ENCODE measurements around the gene POMP. TPM values are rescaled to one million over a fixed set of nuclear protein-coding genes. Genes with fewer than 3 reads are reported as not detected.

The POMP gene
- total RNA-seq, 1 experiment from 2014 or later = 107 TPM

DNA sequence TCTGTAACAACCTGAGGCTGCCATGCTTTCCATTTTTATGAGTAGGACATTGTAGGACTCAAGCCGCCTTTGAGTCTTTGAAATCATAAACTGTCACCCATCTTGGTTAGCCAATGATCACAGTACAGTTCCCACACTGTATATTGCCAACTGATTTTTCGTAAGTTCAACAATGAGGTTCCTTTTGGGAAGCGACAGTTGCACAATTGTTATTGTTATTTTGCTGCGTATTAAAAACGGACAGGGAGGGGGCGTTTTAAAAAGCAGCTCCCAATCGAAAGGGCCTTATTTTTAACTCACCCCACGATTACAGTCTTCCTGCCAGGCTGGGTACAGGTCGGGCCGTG, 59.2 kb downstream of the POMP start:
- DNase-seq (ENCODE audit: low read depth, low spot score) = no peak
- POLR2A ChIA-PET = interaction anchor here (1.6 kb wide), 1 partner anchor 19 kb away, joined by 3 read pairs; no protein-coding TSS in a partner anchor
- no peak for ATAC-seq

DNA sequence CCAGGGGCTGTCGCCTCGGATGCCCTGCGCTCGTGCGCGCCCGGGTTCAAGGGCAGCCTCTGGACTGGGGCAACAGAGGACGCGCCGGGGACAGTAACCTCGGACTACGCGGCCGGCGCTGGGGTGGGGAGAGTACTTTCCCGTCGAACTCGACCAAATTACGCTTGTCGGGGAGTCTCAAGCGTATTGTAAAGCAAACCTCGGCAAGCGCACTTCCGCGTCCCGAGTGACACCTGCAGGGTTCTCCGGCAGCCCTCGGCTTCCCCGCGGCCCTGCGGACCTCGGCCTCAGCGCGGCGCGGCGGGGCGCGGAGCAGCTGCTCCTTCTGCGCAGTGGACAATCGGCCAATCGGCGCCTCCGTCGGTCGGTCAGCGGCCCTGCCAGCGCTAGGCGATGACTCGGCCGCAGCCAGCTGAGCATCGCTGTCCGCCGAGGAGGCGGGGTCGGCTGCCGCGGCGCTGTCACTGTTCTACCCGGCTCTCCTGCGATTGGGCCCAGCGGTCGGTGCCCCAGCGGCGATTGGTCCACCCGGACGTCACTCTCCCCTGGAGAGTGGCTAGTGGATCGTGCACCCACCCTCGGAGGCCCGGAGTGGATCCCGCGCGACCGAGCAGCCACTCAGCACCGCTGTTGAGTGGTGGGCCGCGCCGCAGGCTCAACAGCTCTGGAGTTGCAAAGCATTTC, 59.8 kb downstream of the POMP start, which contains the start of gene SLC46A3:
Gene SLC46A3 (minus strand): TSS at position 428 of the 684 bp plus-strand sequence. CDS start 972 bp downstream, outside the sequence.
- no TSS peak for BruUV-seq (replicated peaks)
- POLR2A ChIA-PET = interaction anchor here (1.1 to 1.6 kb wide), 2 partner anchors 17 to 19 kb away, joined by 3 read pairs; no protein-coding TSS in a partner anchor

More for the DNA sequence above, 59.2 kb downstream of the POMP start:
- Histone ChIP-seq H3K79me2 (ENCODE audit: insufficient read depth, low read length) (no peaks in the 10 kb centered on the region), H3K4me3 (replicated peaks in 1 of 2; ENCODE audit: low read depth in 1 of 2, low read length in 2 of 2) (peak overlapping the region; percentile 65 to 71), H3K36me3 (ENCODE audit: control insufficient read depth in 1 of 2, insufficient read depth in 2 of 2, low read length in 2 of 2) (no peaks in the 10 kb centered on the region), H3K27ac (ENCODE audit: low read depth, low read length) (peak overlapping the region; percentile 20; the same call in 1 of the 2 replicates), H3K27me3 (ENCODE audit: insufficient read depth, low read length) (no peaks in the 10 kb centered on the region), H3K4me2 (ENCODE audit: low read length) (peak overlapping the region; percentile 87), H3K9me3 (ENCODE audit: control insufficient read depth in 1 of 2, insufficient read depth in 1 of 2, low read depth in 1 of 2, low read length in 2 of 2) (no peaks in the 10 kb centered on the region), H3K9me2 (ENCODE audit: insufficient read depth) (no peaks in the 10 kb centered on the region), H4K20me1 (ENCODE audit: insufficient read depth) (no peaks in the 10 kb centered on the region), H3K9ac (ENCODE audit: low read length) (peak overlapping the region; percentile 52), H3K4me1 (ENCODE audit: control insufficient read depth in 1 of 2, insufficient read depth in 2 of 2, low read length in 2 of 2) (peaks cover 14 to 31% of the 10 kb centered on the region in 2 experiments; a peak in 3 of 4 replicates), H2AFZ (ENCODE audit: low read depth, low read length, poor library complexity, severe bottlenecking) (peak overlapping the region; percentile 79)
- CTCF ChIA-PET = interaction anchor here (2.6 kb wide), 1 partner anchor 79 kb away, joined by 7 read pairs; no protein-coding TSS in a partner anchor
- RAD21 ChIA-PET (ENCODE audit: low non-redundant PET in 1 of 2, low total read pairs in 2 of 2, uncharacterized antibody in 2 of 2, unreplicated experiment in 2 of 2) = no interaction called here
- TF ChIP-seq ZNF274 (IDR thresholded peaks at IDR 0.05; ENCODE audit: low read depth, low read length) (no peak), JUND (IDR thresholded peaks at IDR 0.05) (no peak), EZH2phosphoT487 (IDR thresholded peaks at IDR 0.05; ENCODE audit: borderline replicate concordance) (no peak)
- no TSS peak for BruUV-seq (replicated peaks)
- intact Hi-C loops (cut with micrococcal nuclease) = loop anchor here (2.0 kb wide), 1 partner anchor 79 kb away; no protein-coding TSS in a partner anchor

More for the DNA sequence above, 59.8 kb downstream of the POMP start, which contains the start of gene SLC46A3:
- H3K9me3 ChIP-seq (ENCODE audit: control insufficient read depth in 1 of 2, insufficient read depth in 1 of 2, low read depth in 1 of 2, low read length in 2 of 2) = no peaks in the 10 kb centered on the region
- ChIA-PET RAD21 (ENCODE audit: low non-redundant PET in 1 of 2, low total read pairs in 2 of 2, uncharacterized antibody in 2 of 2, unreplicated experiment in 2 of 2) (no interaction called here), CTCF (interaction anchor here (2.6 kb wide), 1 partner anchor 78 kb away, joined by 7 read pairs; no protein-coding TSS in a partner anchor)
- peak within 1 kb of the TSS; percentile 52 for H3K9ac ChIP-seq (ENCODE audit: low read length)
- no peaks in the 10 kb centered on the region for H3K9me2 ChIP-seq (ENCODE audit: insufficient read depth)
- no peaks in the 10 kb centered on the region for H3K27me3 ChIP-seq (ENCODE audit: insufficient read depth, low read length)
- peak within 1 kb of the TSS; percentile 94 for H2AFZ ChIP-seq (ENCODE audit: low read depth, low read length, poor library complexity, severe bottlenecking)
- H3K27ac ChIP-seq (ENCODE audit: low read depth, low read length) = peak within 1 kb of the TSS; percentile 20; the same call in 1 of the 2 replicates
- intact Hi-C loops (cut with micrococcal nuclease) = loop anchor here (2.0 kb wide), 1 partner anchor 78 kb away; no protein-coding TSS in a partner anchor
- peak within 1 kb of the TSS; percentile 87 for H3K4me2 ChIP-seq (ENCODE audit: low read length)
- no peaks in the 10 kb centered on the region for H4K20me1 ChIP-seq (ENCODE audit: insufficient read depth)
- DNase-seq (ENCODE audit: low read depth, low spot score) (peak; percentile 92), ATAC-seq (peak; percentile 97)
- H3K79me2 ChIP-seq (ENCODE audit: insufficient read depth, low read length) = no peaks in the 10 kb centered on the region
- peak; percentile 41 for TF ChIP-seq POLR2A (IDR thresholded peaks at IDR 0.05; ENCODE audit: borderline replicate concordance, extremely low read depth, insufficient read depth, insufficient read length)
- TF ChIP-seq, protein P1, sequence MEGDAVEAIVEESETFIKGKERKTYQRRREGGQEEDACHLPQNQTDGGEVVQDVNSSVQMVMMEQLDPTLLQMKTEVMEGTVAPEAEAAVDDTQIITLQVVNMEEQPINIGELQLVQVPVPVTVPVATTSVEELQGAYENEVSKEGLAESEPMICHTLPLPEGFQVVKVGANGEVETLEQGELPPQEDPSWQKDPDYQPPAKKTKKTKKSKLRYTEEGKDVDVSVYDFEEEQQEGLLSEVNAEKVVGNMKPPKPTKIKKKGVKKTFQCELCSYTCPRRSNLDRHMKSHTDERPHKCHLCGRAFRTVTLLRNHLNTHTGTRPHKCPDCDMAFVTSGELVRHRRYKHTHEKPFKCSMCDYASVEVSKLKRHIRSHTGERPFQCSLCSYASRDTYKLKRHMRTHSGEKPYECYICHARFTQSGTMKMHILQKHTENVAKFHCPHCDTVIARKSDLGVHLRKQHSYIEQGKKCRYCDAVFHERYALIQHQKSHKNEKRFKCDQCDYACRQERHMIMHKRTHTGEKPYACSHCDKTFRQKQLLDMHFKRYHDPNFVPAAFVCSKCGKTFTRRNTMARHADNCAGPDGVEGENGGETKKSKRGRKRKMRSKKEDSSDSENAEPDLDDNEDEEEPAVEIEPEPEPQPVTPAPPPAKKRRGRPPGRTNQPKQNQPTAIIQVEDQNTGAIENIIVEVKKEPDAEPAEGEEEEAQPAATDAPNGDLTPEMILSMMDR (IDR thresholded peaks at IDR 0.05 in 2 of 3, conservative IDR thresholded peaks at IDR 0.05 in 1 of 3; ENCODE audit: borderline replicate concordance in 1 of 3, insufficient read depth in 1 of 3, low read depth in 2 of 3, low read length in 2 of 3) = no peak
- TF ChIP-seq, protein P2, sequence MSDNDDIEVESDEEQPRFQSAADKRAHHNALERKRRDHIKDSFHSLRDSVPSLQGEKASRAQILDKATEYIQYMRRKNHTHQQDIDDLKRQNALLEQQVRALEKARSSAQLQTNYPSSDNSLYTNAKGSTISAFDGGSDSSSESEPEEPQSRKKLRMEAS (IDR thresholded peaks at IDR 0.05) = peak; percentile 72
- TF ChIP-seq ZNF274 (IDR thresholded peaks at IDR 0.05; ENCODE audit: low read depth, low read length) = no peak
- TF ChIP-seq ZFX (IDR thresholded peaks at IDR 0.05) = peak; percentile 55
- peak; percentile 89 for TF ChIP-seq TCF7L2 (IDR thresholded peaks at IDR 0.05; ENCODE audit: borderline replicate concordance, extremely low read depth, insufficient read depth, insufficient read length)
- peak; percentile 92 for TF ChIP-seq SP1 (IDR thresholded peaks at IDR 0.05; ENCODE audit: low read depth)
- 0 out of 2 replicates have a peak, but pooled peaks have one; percentile 26 for TF ChIP-seq ELF1 (IDR thresholded peaks at IDR 0.05; ENCODE audit: borderline replicate concordance, low read depth)
- TF ChIP-seq POLR2AphosphoS5 (IDR thresholded peaks at IDR 0.05; ENCODE audit: low read depth, low read length) = peak; percentile 34; the same call in 1 of the 2 replicates
- 0 out of 2 replicates have a peak, but pooled peaks have one; percentile 56 for TF ChIP-seq SIN3A (IDR thresholded peaks at IDR 0.05; ENCODE audit: low read depth)
- TF ChIP-seq EZH2phosphoT487 (IDR thresholded peaks at IDR 0.05; ENCODE audit: borderline replicate concordance) = no peak
- TF ChIP-seq CBX3 (IDR thresholded peaks at IDR 0.05; ENCODE audit: low read depth) = peak; percentile 70; the same call in 1 of the 2 replicates
- H3K4me3 ChIP-seq (replicated peaks in 1 of 2; ENCODE audit: low read depth in 1 of 2, low read length in 2 of 2) = peak within 1 kb of the TSS; percentile 65 to 71
- no peaks in the 10 kb centered on the region for H3K36me3 ChIP-seq (ENCODE audit: control insufficient read depth in 1 of 2, insufficient read depth in 2 of 2, low read length in 2 of 2)
- H3K4me1 ChIP-seq (ENCODE audit: control insufficient read depth in 1 of 2, insufficient read depth in 2 of 2, low read length in 2 of 2) = peaks cover 14 to 31% of the 10 kb centered on the region in 2 experiments; a peak in 3 of 4 replicates

Measured in HCT116 (cell line).